Epithelial cell of esophagus (primary cell): Measurements from ENCODE around the gene LMAN2L.

Experiments
- DNase-seq: peaks from one replicate; pipeline ENCODE4 v3.0.0; 2010; ENCODE audit warnings: low read depth
- H3K4me3 ChIP-seq: 2 replicates; pipeline ENCODE4 v1.5.1; 2011; ENCODE audit warnings: mild to moderate bottlenecking, low read length, control low read depth
- TF ChIP-seq, protein P1 (sequence below): IDR thresholded peaks from 2 replicates; pipeline ENCODE4 v1.5.1; 2011; ENCODE audit warnings: low read depth, mild to moderate bottlenecking, low read length, control low read depth, inconsistent platforms; ENCODE audit not compliant: insufficient read depth; ENCODE audit errors: missing control alignments

The LMAN2L gene

GRCh38 chr2:96698221-96698861, 41.5 kb downstream of the LMAN2L start:
- TF ChIP-seq, protein P1, sequence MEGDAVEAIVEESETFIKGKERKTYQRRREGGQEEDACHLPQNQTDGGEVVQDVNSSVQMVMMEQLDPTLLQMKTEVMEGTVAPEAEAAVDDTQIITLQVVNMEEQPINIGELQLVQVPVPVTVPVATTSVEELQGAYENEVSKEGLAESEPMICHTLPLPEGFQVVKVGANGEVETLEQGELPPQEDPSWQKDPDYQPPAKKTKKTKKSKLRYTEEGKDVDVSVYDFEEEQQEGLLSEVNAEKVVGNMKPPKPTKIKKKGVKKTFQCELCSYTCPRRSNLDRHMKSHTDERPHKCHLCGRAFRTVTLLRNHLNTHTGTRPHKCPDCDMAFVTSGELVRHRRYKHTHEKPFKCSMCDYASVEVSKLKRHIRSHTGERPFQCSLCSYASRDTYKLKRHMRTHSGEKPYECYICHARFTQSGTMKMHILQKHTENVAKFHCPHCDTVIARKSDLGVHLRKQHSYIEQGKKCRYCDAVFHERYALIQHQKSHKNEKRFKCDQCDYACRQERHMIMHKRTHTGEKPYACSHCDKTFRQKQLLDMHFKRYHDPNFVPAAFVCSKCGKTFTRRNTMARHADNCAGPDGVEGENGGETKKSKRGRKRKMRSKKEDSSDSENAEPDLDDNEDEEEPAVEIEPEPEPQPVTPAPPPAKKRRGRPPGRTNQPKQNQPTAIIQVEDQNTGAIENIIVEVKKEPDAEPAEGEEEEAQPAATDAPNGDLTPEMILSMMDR = no peak
- no peak overlapping the region for H3K4me3 ChIP-seq
- DNase-seq = peak; percentile 91

GRCh38 chr2:96697476-96697875, 42.4 kb downstream of the LMAN2L start:
- TF ChIP-seq, protein P1 = no peak
- no peak overlapping the region for H3K4me3 ChIP-seq
- DNase-seq = peak; percentile 71

GRCh38 chr2:96695602-96696001, 44.3 kb downstream of the LMAN2L start:
- no peak overlapping the region for H3K4me3 ChIP-seq
- DNase-seq = no peak
- TF ChIP-seq, protein P1 = no peak

DNA sequence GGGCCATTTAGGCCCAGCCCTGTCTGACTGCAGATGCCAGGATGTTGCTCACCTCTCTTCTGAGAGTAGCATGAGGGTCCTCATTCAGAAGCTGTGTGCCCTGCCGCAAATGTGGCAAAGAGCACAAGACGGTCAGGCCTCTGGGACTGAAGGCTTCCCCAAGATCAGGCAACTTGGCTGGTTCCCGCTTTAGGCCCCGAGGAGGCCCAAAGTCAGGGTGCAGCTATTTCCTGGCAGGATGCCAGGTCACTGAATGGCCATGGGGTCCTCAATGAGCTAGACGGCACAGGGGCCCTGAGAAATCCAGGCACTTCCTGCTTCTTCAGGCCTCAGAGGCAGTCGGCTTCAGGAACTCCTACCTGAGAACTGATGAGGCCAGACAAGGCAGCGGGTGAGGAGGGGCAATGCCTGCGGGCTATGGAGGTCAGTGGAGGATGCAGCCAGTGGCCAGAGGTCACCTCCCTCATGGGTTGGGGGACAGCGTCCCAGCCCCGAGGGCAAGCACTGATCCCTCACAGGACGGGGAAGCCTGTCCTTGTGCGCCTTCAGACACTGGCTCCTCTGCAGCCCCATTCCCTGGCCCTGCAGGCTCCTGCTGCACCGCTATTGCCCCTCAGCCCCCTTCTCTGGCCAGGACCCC, 44.9 kb downstream of the LMAN2L start:
- TF ChIP-seq, protein P1 = no peak
- DNase-seq = no peak
- no peak overlapping the region for H3K4me3 ChIP-seq

- H3K4me3 ChIP-seq = no peak overlapping the region
- no peak for DNase-seq
- TF ChIP-seq, protein P1 = no peak
Observed at GRCh38 chr2:96694279-96694678, 45.6 kb downstream of the LMAN2L start.

GRCh38 chr2:96693286-96694200, 46.3 kb downstream of the LMAN2L start:
- H3K4me3 ChIP-seq = no peak overlapping the region
- no peak for DNase-seq

More at GRCh38 chr2:96693286-96694200, 46.3 kb downstream of the LMAN2L start:
- TF ChIP-seq, protein P1 = no peak
